HG02884 (cell line): ENCODE results near the gene GAPDHS.

Source experiments
- ATAC-seq: cut with Tn5 transposase; IDR thresholded peaks from one replicate; pipeline ENCODE4 v1.9.1; 2021; ENCODE audit warnings: mild to moderate bottlenecking, moderate library complexity; ENCODE audit not compliant: unreplicated experiment

Gene GAPDHS

GRCh38 chr19:35533201-35533821 is at the start of gene GAPDHS:
GAPDHS (plus strand) TSS chr19:35533456; CDS start chr19:35533528, 72 bp downstream.
- ATAC-seq, result no peak

- ATAC-seq, result no peak
These were observed 48.8 kb upstream of the GAPDHS start for GRCh38 chr19:35484252-35485036.

- ATAC-seq, result no peak
These were observed 47.0 kb upstream of the GAPDHS start for GRCh38 chr19:35486268-35486708.

- ATAC-seq, result no peak
These were observed 45.5 kb upstream of the GAPDHS start for GRCh38 chr19:35487656-35488182.

- no peak for ATAC-seq
These were observed 44.6 kb upstream of the GAPDHS start for GRCh38 chr19:35488677-35489076.

- no peak for ATAC-seq
These were observed 42.9 kb upstream of the GAPDHS start, which contains the start of gene KRTDAP for GRCh38 chr19:35490364-35490763. KRTDAP (minus strand) TSS chr19:35490464; CDS start chr19:35490442, 22 bp downstream.

GRCh38 chr19:35491836-35492360 is 41.4 kb upstream of the GAPDHS start:
- no peak for ATAC-seq

- ATAC-seq, result no peak
These were observed 39.3 kb upstream of the GAPDHS start for GRCh38 chr19:35493971-35494370.

GRCh38 chr19:35495107-35496064 is 37.9 kb upstream of the GAPDHS start:
- ATAC-seq, result no peak

- no peak for ATAC-seq
These were observed 35.9 kb upstream of the GAPDHS start for GRCh38 chr19:35497406-35497805.

- no peak for ATAC-seq
These were observed 35.0 kb upstream of the GAPDHS start for GRCh38 chr19:35498220-35498619.

GRCh38 chr19:35498984-35499527 is 34.2 kb upstream of the GAPDHS start:
- no peak for ATAC-seq

GRCh38 chr19:35500611-35501010 is 32.6 kb upstream of the GAPDHS start:
- ATAC-seq, result no peak

GRCh38 chr19:35501684-35502083 is 31.6 kb upstream of the GAPDHS start:
- ATAC-seq, result no peak

GRCh38 chr19:35502751-35503150 is 30.5 kb upstream of the GAPDHS start:
- ATAC-seq, result no peak

- ATAC-seq, result no peak
These were observed 27.2 kb upstream of the GAPDHS start for GRCh38 chr19:35506011-35506410.

GRCh38 chr19:35507561-35507960 is 25.7 kb upstream of the GAPDHS start:
- no peak for ATAC-seq

- ATAC-seq, result no peak
These were observed 25.1 kb upstream of the GAPDHS start for GRCh38 chr19:35508129-35508528.

- no peak for ATAC-seq
These were observed 24.1 kb upstream of the GAPDHS start for GRCh38 chr19:35509018-35509652.
